ENCODE data around the gene MFSD12.

Gene MFSD12

GRCh38 chr19:3547301-3547731 is 10.1 kb downstream of the MFSD12 start:
- H3F3A ChIP-seq (ENCODE audit: control insufficient read depth, insufficient read depth): peaks cover 4% of the 10 kb centered on the region
- H3K36me3 ChIP-seq (ENCODE audit: control insufficient read depth, low read length): peaks cover 57% of the 10 kb centered on the region
- H4K20me1 ChIP-seq (ENCODE audit: control insufficient read depth, insufficient read depth, low read depth, low read length): peaks cover 8% of the 10 kb centered on the region; the same call in 1 of the 2 replicates
- TF ChIP-seq CTCF (IDR thresholded peaks at IDR 0.05; ENCODE audit: low read depth, low read length, poor library complexity, severe bottlenecking) (peak; percentile 81), EZH2phosphoT487 (IDR thresholded peaks at IDR 0.05; ENCODE audit: borderline replicate concordance, low read length) (no peak)
- H3K4me1 ChIP-seq (ENCODE audit: control insufficient read depth, low read length): peaks cover 3% of the 10 kb centered on the region; the same call in 1 of the 2 replicates
- no peak overlapping the region for H3K27ac ChIP-seq (ENCODE audit: low read depth, low read length)
- H3K9me2 ChIP-seq (replicated peaks; ENCODE audit: control insufficient read depth, low read length): no peaks in the 10 kb centered on the region
- H3K4me2 ChIP-seq (ENCODE audit: low read length): no peak overlapping the region
- H3K4me3 ChIP-seq (ENCODE audit: low read length): no peak overlapping the region
- H3K27me3 ChIP-seq (ENCODE audit: control insufficient read depth, low read length): no peaks in the 10 kb centered on the region
- H3K79me2 ChIP-seq (ENCODE audit: control insufficient read depth, low read length): peaks cover 15% of the 10 kb centered on the region
- H3K9me3 ChIP-seq (ENCODE audit: control insufficient read depth, insufficient read depth, low read length): no peaks in the 10 kb centered on the region

- H3K4me3 ChIP-seq (ENCODE audit: low read length): no peak overlapping the region
- H3K9me3 ChIP-seq (ENCODE audit: control insufficient read depth, insufficient read depth, low read length): no peaks in the 10 kb centered on the region
- no peaks in the 10 kb centered on the region for H3K27me3 ChIP-seq (ENCODE audit: control insufficient read depth, low read length)
- no peaks in the 10 kb centered on the region for H3K4me1 ChIP-seq (ENCODE audit: control insufficient read depth, low read length)
- peaks cover 8% of the 10 kb centered on the region; the same call in 1 of the 2 replicates for H4K20me1 ChIP-seq (ENCODE audit: control insufficient read depth, insufficient read depth, low read depth, low read length)
- peaks cover 6% of the 10 kb centered on the region for H3K79me2 ChIP-seq (ENCODE audit: control insufficient read depth, low read length)
- no peak overlapping the region for H3K4me2 ChIP-seq (ENCODE audit: low read length)
- peaks cover 9% of the 10 kb centered on the region for H3F3A ChIP-seq (ENCODE audit: control insufficient read depth, insufficient read depth)
- peaks cover 55% of the 10 kb centered on the region for H3K36me3 ChIP-seq (ENCODE audit: control insufficient read depth, low read length)
- TF ChIP-seq CTCF (IDR thresholded peaks at IDR 0.05; ENCODE audit: low read depth, low read length, poor library complexity, severe bottlenecking): no peak
- H3K27ac ChIP-seq (ENCODE audit: low read depth, low read length): no peak overlapping the region
- no peaks in the 10 kb centered on the region for H3K9me2 ChIP-seq (replicated peaks; ENCODE audit: control insufficient read depth, low read length)
Observed at GRCh38 chr19:3546119-3546518, 11.3 kb downstream of the MFSD12 start.

- Histone ChIP-seq H3K4me2 (ENCODE audit: low read length) (no peak overlapping the region), H3K27ac (ENCODE audit: low read depth, low read length) (no peak overlapping the region)
- TF ChIP-seq EZH2phosphoT487 (IDR thresholded peaks at IDR 0.05; ENCODE audit: borderline replicate concordance, low read length): no peak
- no peak for TF ChIP-seq CTCF (IDR thresholded peaks at IDR 0.05; ENCODE audit: low read depth, low read length, poor library complexity, severe bottlenecking)
Observed at GRCh38 chr19:3545669-3546034, 11.7 kb downstream of the MFSD12 start.

More at GRCh38 chr19:3545669-3546034, 11.7 kb downstream of the MFSD12 start:
- no peaks in the 10 kb centered on the region for H3K9me2 ChIP-seq (replicated peaks; ENCODE audit: control insufficient read depth, low read length)
- peaks cover 50% of the 10 kb centered on the region for H3K36me3 ChIP-seq (ENCODE audit: control insufficient read depth, low read length)
- H3K27me3 ChIP-seq (ENCODE audit: control insufficient read depth, low read length): no peaks in the 10 kb centered on the region
- no peaks in the 10 kb centered on the region for H3K9me3 ChIP-seq (ENCODE audit: control insufficient read depth, insufficient read depth, low read length)
- peaks cover 2% of the 10 kb centered on the region; the same call in 1 of the 2 replicates for H3K79me2 ChIP-seq (ENCODE audit: control insufficient read depth, low read length)
- H3K4me3 ChIP-seq (ENCODE audit: low read length): no peak overlapping the region
- H4K20me1 ChIP-seq (ENCODE audit: control insufficient read depth, insufficient read depth, low read depth, low read length): peaks cover 8% of the 10 kb centered on the region; the same call in 1 of the 2 replicates
- no peaks in the 10 kb centered on the region for H3K4me1 ChIP-seq (ENCODE audit: control insufficient read depth, low read length)
- peaks cover 9% of the 10 kb centered on the region for H3F3A ChIP-seq (ENCODE audit: control insufficient read depth, insufficient read depth)
